ENCODE data around the gene GKN2.

GRCh38 chr2:68968221-68968620 is 15.5 kb upstream of the GKN2 start:
- TF ChIP-seq CTCF (IDR thresholded peaks at IDR 0.05) (no peak), POLR2AphosphoS5 (IDR thresholded peaks at IDR 0.05) (no peak), POLR2A (IDR thresholded peaks at IDR 0.05) (no peak)
